HG02981 (cell line): ENCODE results near the gene NCKAP5.

Source experiments
- ATAC-seq: cut with Tn5 transposase; IDR thresholded peaks from one replicate; pipeline ENCODE4 v1.9.1; 2021; ENCODE audit warnings: mild to moderate bottlenecking, moderate library complexity; ENCODE audit not compliant: unreplicated experiment

The NCKAP5 gene

GRCh38 chr2:132752421-132753206 is 815.6 kb downstream of the NCKAP5 start:
- ATAC-seq, result no peak

DNA sequence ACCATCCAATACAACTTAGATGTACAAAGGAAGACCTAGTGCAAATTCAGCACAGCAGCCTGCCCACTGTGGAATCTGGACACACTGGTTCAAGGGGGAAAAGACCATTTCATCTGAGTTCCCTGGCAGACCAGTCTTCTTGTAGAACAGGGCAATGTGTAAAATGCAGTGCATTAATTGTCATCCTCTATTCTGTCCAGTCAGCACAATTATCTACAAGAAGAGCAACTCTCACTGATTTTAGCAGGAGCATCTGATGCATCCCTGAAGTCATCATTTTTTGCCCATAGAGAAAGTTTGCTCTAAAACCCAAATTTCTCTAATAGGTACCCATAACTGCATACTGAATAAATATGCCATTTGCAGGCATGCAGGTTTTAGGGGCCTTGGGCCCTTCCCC is 816.4 kb downstream of the NCKAP5 start:
- ATAC-seq, result no peak

DNA sequence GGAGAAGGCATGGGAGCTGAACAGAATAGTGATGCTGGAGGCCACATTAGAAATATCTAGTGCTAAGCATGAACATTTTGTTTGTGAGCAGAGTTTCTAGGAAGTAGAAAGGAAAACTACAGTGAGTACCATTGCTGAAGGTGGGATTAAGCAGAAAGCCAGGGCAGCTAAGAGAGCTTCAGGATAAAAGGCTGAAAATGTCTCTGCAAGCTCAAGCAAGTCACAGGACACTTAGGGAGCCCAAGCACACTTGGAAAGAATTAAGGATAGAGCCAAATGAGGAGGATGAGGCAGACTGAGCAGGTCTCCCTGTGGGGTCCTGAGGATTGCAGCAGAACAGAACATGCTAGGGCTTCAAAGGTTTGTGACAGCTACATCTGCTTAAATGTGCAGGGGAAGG is 817.7 kb downstream of the NCKAP5 start:
- ATAC-seq, result no peak

GRCh38 chr2:132747046-132747445 is 821.2 kb downstream of the NCKAP5 start:
- no peak for ATAC-seq

DNA sequence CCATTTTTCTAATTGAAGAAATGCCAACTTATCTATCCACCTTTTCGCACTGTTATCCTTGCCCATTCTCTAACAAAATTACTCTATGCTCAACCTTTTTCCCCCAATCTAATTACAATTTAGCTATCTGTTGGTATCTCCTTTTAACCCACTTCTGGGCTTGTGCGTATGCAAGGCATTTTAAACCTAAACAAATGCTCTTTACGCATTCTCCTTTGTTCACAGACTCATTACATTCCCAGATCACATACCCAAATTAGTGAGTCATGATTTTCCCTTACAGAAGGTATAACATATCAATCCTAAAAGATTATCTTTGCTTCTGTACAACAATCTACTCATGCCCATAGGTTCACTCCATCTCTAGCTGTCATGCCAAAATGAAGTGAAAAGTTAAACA is 826.5 kb downstream of the NCKAP5 start:
- no peak for ATAC-seq

DNA sequence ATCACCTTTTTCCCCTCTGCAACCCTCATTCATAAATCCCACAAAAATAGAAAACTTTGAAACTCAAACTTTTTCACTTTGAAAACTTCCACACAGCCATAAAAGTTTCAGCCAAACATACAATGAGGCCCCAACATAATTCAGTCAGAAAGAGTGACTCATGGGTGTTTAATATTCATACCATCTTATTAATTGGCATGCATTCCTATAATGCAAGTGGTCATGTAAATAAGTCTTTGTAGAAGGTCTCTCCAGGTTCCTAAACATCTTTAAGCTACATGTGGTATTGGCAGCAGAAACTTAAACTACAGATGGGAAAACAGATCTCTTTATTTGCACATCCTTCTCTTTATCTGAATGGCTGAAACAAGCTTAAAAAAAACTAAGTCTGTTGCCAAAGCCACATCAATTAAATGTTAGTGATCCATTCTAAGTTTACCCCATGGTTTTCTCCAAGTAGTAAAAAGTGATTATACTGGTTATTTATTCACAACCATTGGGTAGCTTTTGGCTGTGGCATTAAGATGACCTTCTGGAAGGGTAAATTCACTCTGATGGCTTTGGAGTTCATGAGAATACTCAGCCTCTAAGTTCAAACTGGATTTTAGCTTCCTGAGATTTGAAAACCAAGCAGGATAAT is 828.1 kb downstream of the NCKAP5 start:
- no peak for ATAC-seq

- ATAC-seq, result no peak
These were observed 830.0 kb downstream of the NCKAP5 start for GRCh38 chr2:132738223-132738622.

DNA sequence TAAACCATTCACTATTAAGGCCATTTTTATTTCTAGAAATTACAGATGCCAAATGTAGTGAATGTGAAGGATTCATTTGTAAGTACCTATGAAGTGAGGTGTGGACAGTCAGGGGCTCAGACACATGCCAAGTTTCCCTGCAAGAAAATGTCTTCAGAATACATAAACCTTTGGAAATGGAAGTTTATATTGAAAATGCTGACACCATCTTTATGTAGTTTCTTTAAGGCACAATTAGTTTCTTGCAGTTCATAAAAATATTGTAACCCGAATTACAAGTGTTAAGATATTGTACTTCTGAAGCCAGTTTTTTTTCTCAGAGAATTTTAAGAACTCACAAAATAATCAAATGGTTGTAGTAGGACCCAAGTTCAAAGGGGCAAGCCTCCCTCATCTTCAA is 832.2 kb downstream of the NCKAP5 start:
- ATAC-seq, result no peak

DNA sequence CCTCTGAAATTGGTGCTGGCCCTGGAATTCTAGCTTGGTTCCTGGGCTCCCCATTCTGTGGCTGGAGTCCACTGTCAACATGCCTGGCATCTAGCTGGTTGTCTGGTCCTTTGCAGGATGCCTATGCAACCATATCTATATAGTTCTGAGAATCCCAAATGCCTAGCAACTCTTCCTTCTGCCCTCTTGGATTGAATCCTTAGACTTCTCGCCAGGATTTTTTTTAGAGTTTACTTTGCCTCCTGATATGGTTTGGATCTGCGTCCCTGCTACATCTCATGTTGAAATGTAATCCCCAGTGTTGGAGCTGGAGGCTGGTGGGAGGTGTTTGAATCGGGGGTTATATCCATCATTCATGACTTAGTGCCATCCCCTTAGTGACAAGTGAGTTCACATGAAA is 833.3 kb downstream of the NCKAP5 start:
- no peak for ATAC-seq

DNA sequence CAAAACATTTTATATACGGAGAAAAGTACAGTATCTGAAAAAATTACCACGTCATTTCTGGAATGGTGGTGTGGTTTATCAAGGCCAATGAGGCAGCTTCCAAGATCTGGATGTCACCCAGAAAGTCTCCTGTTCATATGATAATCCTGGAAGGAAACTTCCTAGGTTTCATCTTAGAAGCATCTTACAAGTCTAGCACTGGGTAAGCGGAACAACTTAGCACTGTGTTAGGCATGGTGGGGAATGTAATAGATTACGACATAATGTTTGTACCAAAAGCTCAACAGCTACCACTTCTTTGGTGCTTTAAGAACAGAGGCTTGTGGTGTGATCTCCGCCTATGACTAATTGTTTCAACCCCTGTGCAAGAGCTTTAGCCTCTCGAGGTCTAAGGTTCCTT is 835.2 kb downstream of the NCKAP5 start:
- ATAC-seq, result no peak

- no peak for ATAC-seq
These were observed 835.6 kb downstream of the NCKAP5 start for GRCh38 chr2:132732694-132733093.

DNA sequence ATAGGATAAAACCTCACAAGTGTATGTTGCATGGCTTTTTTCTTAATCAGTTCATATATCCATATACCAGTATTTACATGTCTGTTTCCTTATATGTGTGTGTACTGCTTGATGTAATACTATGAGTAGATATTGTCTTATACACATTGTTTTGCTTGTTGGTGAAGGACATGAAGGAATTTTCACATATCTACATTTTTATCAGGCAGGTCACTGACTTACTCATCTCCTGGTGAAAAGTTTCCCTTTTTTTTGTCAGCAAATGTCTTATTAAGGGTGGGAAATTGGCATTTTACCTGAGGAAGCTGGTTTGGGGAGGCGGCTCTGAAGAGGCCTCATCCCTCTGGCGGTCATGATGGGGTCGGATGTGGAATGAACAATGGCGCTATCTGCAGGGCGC is 836.8 kb downstream of the NCKAP5 start:
- no peak for ATAC-seq

DNA sequence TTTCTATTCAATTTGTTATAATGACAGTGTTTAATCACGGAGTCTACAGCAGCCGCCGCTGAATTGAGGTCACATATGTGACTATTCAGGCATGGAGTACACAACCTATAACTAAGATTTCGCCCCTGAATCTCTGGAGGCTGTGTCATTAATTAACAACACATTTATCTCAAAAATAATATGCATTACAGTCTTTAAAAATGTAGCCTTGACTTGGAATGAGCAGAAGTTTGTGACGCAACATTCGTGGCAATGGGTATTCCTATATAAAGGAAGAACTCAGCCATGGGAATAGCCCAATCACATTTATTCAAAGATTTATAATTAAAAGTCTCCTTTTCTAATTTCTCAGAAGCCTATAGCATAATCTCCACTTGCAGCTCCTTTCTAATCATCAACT is 837.7 kb downstream of the NCKAP5 start:
- no peak for ATAC-seq

DNA sequence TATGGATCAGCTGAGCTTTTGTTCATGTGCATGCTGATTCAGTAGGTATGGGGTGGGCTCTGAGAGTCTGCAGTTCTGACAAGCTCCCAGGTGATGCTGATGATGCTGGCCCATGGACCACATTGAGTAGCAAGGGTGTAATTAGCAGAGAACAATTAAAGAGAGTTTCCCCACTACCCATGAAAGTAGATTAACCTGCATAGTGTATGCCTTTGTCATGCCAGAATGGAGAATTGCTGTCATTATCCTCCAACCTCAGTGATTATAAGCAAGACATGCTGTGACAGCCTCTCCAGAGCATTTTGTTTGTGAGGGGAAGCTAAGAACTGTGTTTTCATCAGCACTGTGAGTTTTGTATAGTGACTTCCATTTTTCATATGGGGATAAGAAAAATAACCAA is 838.7 kb downstream of the NCKAP5 start:
- no peak for ATAC-seq

- no peak for ATAC-seq
These were observed 842.1 kb downstream of the NCKAP5 start for GRCh38 chr2:132726155-132726554.

- ATAC-seq, result no peak
These were observed 842.5 kb downstream of the NCKAP5 start for GRCh38 chr2:132725748-132726147.

- no peak for ATAC-seq
These were observed 843.1 kb downstream of the NCKAP5 start for GRCh38 chr2:132725148-132725547.

- no peak for ATAC-seq
These were observed 846.3 kb downstream of the NCKAP5 start for GRCh38 chr2:132721938-132722337.

GRCh38 chr2:132720393-132720792 is 847.9 kb downstream of the NCKAP5 start:
- no peak for ATAC-seq

GRCh38 chr2:132719480-132719879 is 848.8 kb downstream of the NCKAP5 start:
- ATAC-seq, result no peak

DNA sequence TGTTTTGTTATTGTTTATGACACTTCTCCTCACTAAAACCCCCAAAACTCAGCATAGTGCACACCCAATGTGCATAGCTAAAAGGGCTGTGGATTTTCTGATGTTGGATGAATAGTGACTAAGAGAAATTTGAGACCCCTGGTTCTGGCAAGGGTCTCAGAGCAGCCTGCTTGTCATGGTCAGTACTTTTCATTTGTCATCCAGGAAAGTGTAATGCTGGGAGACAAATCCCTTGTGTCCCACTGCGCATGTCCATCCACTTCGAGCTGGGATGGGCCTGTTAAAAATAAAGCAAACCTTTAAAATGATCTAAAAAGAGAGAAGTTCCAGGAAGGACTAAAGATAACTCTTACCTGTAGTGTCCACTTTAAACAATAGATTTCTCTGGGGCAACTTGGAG is 851.3 kb downstream of the NCKAP5 start:
- no peak for ATAC-seq
